ENCODE measurements around the gene ACTL8.

Gene ACTL8

GRCh38 chr1:17851056-17851455, 95.9 kb downstream of the ACTL8 start:
- Histone ChIP-seq H3K36me3 (ENCODE audit: control insufficient read depth in 1 of 2, insufficient read depth in 2 of 2, low read length in 2 of 2) (no peaks in the 10 kb centered on the region), H3K4me1 (ENCODE audit: control insufficient read depth in 1 of 2, insufficient read depth in 2 of 2, low read length in 2 of 2) (no peaks in the 10 kb centered on the region), H3K27ac (ENCODE audit: low read length) (no peak overlapping the region), H3K9me3 (ENCODE audit: control insufficient read depth in 1 of 2, low read length in 2 of 2) (peaks cover 0 to 5% of the 10 kb centered on the region in 2 donors), H3K27me3 (ENCODE audit: low read depth, low read length) (no peaks in the 10 kb centered on the region), H3K4me3 (ENCODE audit: low read depth in 1 of 2, low read length in 2 of 2) (no peak overlapping the region)

- peaks cover 0 to 5% of the 10 kb centered on the region in 2 donors for H3K9me3 ChIP-seq (ENCODE audit: control insufficient read depth in 1 of 2, low read length in 2 of 2)
- H3K36me3 ChIP-seq (ENCODE audit: control insufficient read depth in 1 of 2, insufficient read depth in 2 of 2, low read length in 2 of 2), result no peaks in the 10 kb centered on the region
- no peaks in the 10 kb centered on the region for H3K4me1 ChIP-seq (ENCODE audit: control insufficient read depth in 1 of 2, insufficient read depth in 2 of 2, low read length in 2 of 2)
- H3K27me3 ChIP-seq (ENCODE audit: low read depth, low read length), result no peaks in the 10 kb centered on the region
- no peak overlapping the region for H3K27ac ChIP-seq (ENCODE audit: low read length)
- H3K4me3 ChIP-seq (ENCODE audit: low read depth in 1 of 2, low read length in 2 of 2), result no peak overlapping the region
These were observed 97.2 kb downstream of the ACTL8 start for GRCh38 chr1:17852383-17852782.

GRCh38 chr1:17853241-17853935, 98.3 kb downstream of the ACTL8 start:
- no peaks in the 10 kb centered on the region for H3K9me3 ChIP-seq (ENCODE audit: control insufficient read depth in 1 of 2, low read length in 2 of 2)
- no peak overlapping the region for H3K27ac ChIP-seq (ENCODE audit: low read length)
- H3K27me3 ChIP-seq (ENCODE audit: low read depth, low read length), result no peaks in the 10 kb centered on the region
- no peak overlapping the region for H3K4me3 ChIP-seq (ENCODE audit: low read depth in 1 of 2, low read length in 2 of 2)
- H3K4me1 ChIP-seq (ENCODE audit: control insufficient read depth in 1 of 2, insufficient read depth in 2 of 2, low read length in 2 of 2), result no peaks in the 10 kb centered on the region
- no peaks in the 10 kb centered on the region for H3K36me3 ChIP-seq (ENCODE audit: control insufficient read depth in 1 of 2, insufficient read depth in 2 of 2, low read length in 2 of 2)

- H3K27me3 ChIP-seq (ENCODE audit: low read depth, low read length), result no peaks in the 10 kb centered on the region
These were observed 101.5 kb downstream of the ACTL8 start for GRCh38 chr1:17856496-17857108.

GRCh38 chr1:17857109-17857499, 102.0 kb downstream of the ACTL8 start:
- no peaks in the 10 kb centered on the region for H3K27me3 ChIP-seq (ENCODE audit: low read depth, low read length)
- no peaks in the 10 kb centered on the region for H3K9me3 ChIP-seq (ENCODE audit: control insufficient read depth in 1 of 2, low read length in 2 of 2)
- no peaks in the 10 kb centered on the region for H3K36me3 ChIP-seq (ENCODE audit: control insufficient read depth in 1 of 2, insufficient read depth in 2 of 2, low read length in 2 of 2)
- H3K4me3 ChIP-seq (ENCODE audit: low read depth in 1 of 2, low read length in 2 of 2), result no peak overlapping the region
- no peak overlapping the region for H3K27ac ChIP-seq (ENCODE audit: low read length)
- H3K4me1 ChIP-seq (ENCODE audit: control insufficient read depth in 1 of 2, insufficient read depth in 2 of 2, low read length in 2 of 2), result no peaks in the 10 kb centered on the region

More at GRCh38 chr1:17856496-17857108, 101.5 kb downstream of the ACTL8 start:
- Histone ChIP-seq H3K36me3 (ENCODE audit: control insufficient read depth in 1 of 2, insufficient read depth in 2 of 2, low read length in 2 of 2) (no peaks in the 10 kb centered on the region), H3K9me3 (ENCODE audit: control insufficient read depth in 1 of 2, low read length in 2 of 2) (no peaks in the 10 kb centered on the region), H3K27ac (ENCODE audit: low read length) (no peak overlapping the region), H3K4me3 (ENCODE audit: low read depth in 1 of 2, low read length in 2 of 2) (no peak overlapping the region), H3K4me1 (ENCODE audit: control insufficient read depth in 1 of 2, insufficient read depth in 2 of 2, low read length in 2 of 2) (no peaks in the 10 kb centered on the region)

- Histone ChIP-seq H3K36me3 (ENCODE audit: control insufficient read depth in 1 of 2, insufficient read depth in 2 of 2, low read length in 2 of 2) (no peaks in the 10 kb centered on the region), H3K27me3 (ENCODE audit: low read depth, low read length) (no peaks in the 10 kb centered on the region), H3K9me3 (ENCODE audit: control insufficient read depth in 1 of 2, low read length in 2 of 2) (no peaks in the 10 kb centered on the region), H3K27ac (ENCODE audit: low read length) (no peak overlapping the region), H3K4me3 (ENCODE audit: low read depth in 1 of 2, low read length in 2 of 2) (no peak overlapping the region), H3K4me1 (ENCODE audit: control insufficient read depth in 1 of 2, insufficient read depth in 2 of 2, low read length in 2 of 2) (no peaks in the 10 kb centered on the region)
These were observed 102.9 kb downstream of the ACTL8 start for GRCh38 chr1:17857996-17858395.

- no peaks in the 10 kb centered on the region for H3K27me3 ChIP-seq (ENCODE audit: low read depth, low read length)
- H3K36me3 ChIP-seq (ENCODE audit: control insufficient read depth in 1 of 2, insufficient read depth in 2 of 2, low read length in 2 of 2), result no peaks in the 10 kb centered on the region
- no peak overlapping the region for H3K27ac ChIP-seq (ENCODE audit: low read length)
- H3K9me3 ChIP-seq (ENCODE audit: control insufficient read depth in 1 of 2, low read length in 2 of 2), result no peaks in the 10 kb centered on the region
- no peaks in the 10 kb centered on the region for H3K4me1 ChIP-seq (ENCODE audit: control insufficient read depth in 1 of 2, insufficient read depth in 2 of 2, low read length in 2 of 2)
- H3K4me3 ChIP-seq (ENCODE audit: low read depth in 1 of 2, low read length in 2 of 2), result no peak overlapping the region
These were observed 105.7 kb downstream of the ACTL8 start for GRCh38 chr1:17860812-17861211.

- Histone ChIP-seq H3K4me1 (ENCODE audit: control insufficient read depth in 1 of 2, insufficient read depth in 2 of 2, low read length in 2 of 2) (no peaks in the 10 kb centered on the region), H3K4me3 (ENCODE audit: low read depth in 1 of 2, low read length in 2 of 2) (no peak overlapping the region), H3K27me3 (ENCODE audit: low read depth, low read length) (no peaks in the 10 kb centered on the region), H3K27ac (ENCODE audit: low read length) (no peak overlapping the region), H3K36me3 (ENCODE audit: control insufficient read depth in 1 of 2, insufficient read depth in 2 of 2, low read length in 2 of 2) (no peaks in the 10 kb centered on the region), H3K9me3 (ENCODE audit: control insufficient read depth in 1 of 2, low read length in 2 of 2) (no peaks in the 10 kb centered on the region)
These were observed 106.6 kb downstream of the ACTL8 start for GRCh38 chr1:17861685-17862084.

- no peak overlapping the region for H3K27ac ChIP-seq (ENCODE audit: low read length)
- H3K4me3 ChIP-seq (ENCODE audit: low read depth in 1 of 2, low read length in 2 of 2), result no peak overlapping the region
- no peaks in the 10 kb centered on the region for H3K27me3 ChIP-seq (ENCODE audit: low read depth, low read length)
- H3K4me1 ChIP-seq (ENCODE audit: control insufficient read depth in 1 of 2, insufficient read depth in 2 of 2, low read length in 2 of 2), result no peaks in the 10 kb centered on the region
- no peaks in the 10 kb centered on the region for H3K9me3 ChIP-seq (ENCODE audit: control insufficient read depth in 1 of 2, low read length in 2 of 2)
- H3K36me3 ChIP-seq (ENCODE audit: control insufficient read depth in 1 of 2, insufficient read depth in 2 of 2, low read length in 2 of 2), result no peaks in the 10 kb centered on the region
These were observed 107.0 kb downstream of the ACTL8 start for GRCh38 chr1:17862121-17862520.

GRCh38 chr1:17865912-17866739, 111.0 kb downstream of the ACTL8 start:
- Histone ChIP-seq H3K27me3 (ENCODE audit: low read depth, low read length) (no peaks in the 10 kb centered on the region), H3K27ac (ENCODE audit: low read length) (no peak overlapping the region), H3K36me3 (ENCODE audit: control insufficient read depth in 1 of 2, insufficient read depth in 2 of 2, low read length in 2 of 2) (no peaks in the 10 kb centered on the region), H3K4me1 (ENCODE audit: control insufficient read depth in 1 of 2, insufficient read depth in 2 of 2, low read length in 2 of 2) (no peaks in the 10 kb centered on the region), H3K4me3 (ENCODE audit: low read depth in 1 of 2, low read length in 2 of 2) (no peak overlapping the region), H3K9me3 (ENCODE audit: control insufficient read depth in 1 of 2, low read length in 2 of 2) (peaks cover 0 to 4% of the 10 kb centered on the region in 2 donors)

GRCh38 chr1:17866740-17867029, 111.6 kb downstream of the ACTL8 start:
- H3K27ac ChIP-seq (ENCODE audit: low read length), result no peak overlapping the region
- H3K36me3 ChIP-seq (ENCODE audit: control insufficient read depth in 1 of 2, insufficient read depth in 2 of 2, low read length in 2 of 2), result no peaks in the 10 kb centered on the region
- no peak overlapping the region for H3K4me3 ChIP-seq (ENCODE audit: low read depth in 1 of 2, low read length in 2 of 2)
- H3K27me3 ChIP-seq (ENCODE audit: low read depth, low read length), result no peaks in the 10 kb centered on the region
- peaks cover 0 to 4% of the 10 kb centered on the region in 2 donors for H3K9me3 ChIP-seq (ENCODE audit: control insufficient read depth in 1 of 2, low read length in 2 of 2)
- no peaks in the 10 kb centered on the region for H3K4me1 ChIP-seq (ENCODE audit: control insufficient read depth in 1 of 2, insufficient read depth in 2 of 2, low read length in 2 of 2)
